CD14-positive monocyte (primary cell): Measurements from ENCODE around the gene FRMPD4. TPM values are rescaled to one million over a fixed set of nuclear protein-coding genes. Genes with fewer than 3 reads are reported as not detected.

Experiments
- DNase-seq, 3 donors: peaks; one replicate each; pipeline ENCODE4 v3.0.0-alpha.2; 2011 to 2022
- H2AFZ ChIP-seq: 2 replicates; pipeline ENCODE4 v1.6.0; 2012; ENCODE audit warnings: mild to moderate bottlenecking, low read depth, low read length, inconsistent platforms; ENCODE audit not compliant: insufficient read depth, poor library complexity, severe bottlenecking
- H3K27ac ChIP-seq, 2 donors: 1 replicate in 1 of 2; 2 replicates in 1 of 2; pipeline ENCODE4 v1.5.1; 2012 to 2013; ENCODE audit warnings: low read length in 2 of 2, control low read depth in 1 of 2, inconsistent platforms in 1 of 2, low read depth in 1 of 2, mild to moderate bottlenecking in 1 of 2
- H3K27me3 ChIP-seq, 2 donors: one replicate each; pipeline versions ENCODE4 v1.6.0 to v1.6.1; 2011 to 2013; ENCODE audit warnings: low read length in 2 of 2; ENCODE audit not compliant: control insufficient read depth in 2 of 2, insufficient read depth in 2 of 2
- H3K36me3 ChIP-seq, 2 donors: replicated peaks in 1 of 2; 1 replicate in 1 of 2; 2 replicates in 1 of 2; pipeline versions ENCODE4 v1.5.1 to v1.6.1; 2012 to 2013; ENCODE audit warnings: low read length in 2 of 2, control low read depth in 1 of 2, inconsistent platforms in 1 of 2, mild to moderate bottlenecking in 1 of 2; ENCODE audit not compliant: insufficient read depth in 2 of 2, control insufficient read depth in 1 of 2
- H3K4me1 ChIP-seq, 2 donors: 1 replicate in 1 of 2; 2 replicates in 1 of 2; pipeline versions ENCODE4 v1.5.1 to v1.6.1; 2012 to 2013; ENCODE audit warnings: low read length in 2 of 2, control low read depth in 1 of 2, inconsistent platforms in 1 of 2, mild to moderate bottlenecking in 1 of 2, moderate library complexity in 1 of 2; ENCODE audit not compliant: insufficient read depth in 2 of 2, control insufficient read depth in 1 of 2
- H3K4me2 ChIP-seq: replicated peaks from 2 replicates; pipeline ENCODE3; 2012; ENCODE audit warnings: low read length, moderate library complexity, mild to moderate bottlenecking; ENCODE audit not compliant: poor library complexity, severe bottlenecking; ENCODE audit errors: extremely low read depth
- H3K4me3 ChIP-seq, 3 experiments: fragments of 200-600 bp in 1 of 3; sonication (generic) in 1 of 3; replicated peaks in 1 of 3; 1 replicate in 2 of 3; 2 replicates in 1 of 3; pipeline ENCODE4 v1.5.1; 2011 to 2013; ENCODE audit warnings: low read length in 3 of 3, mild to moderate bottlenecking in 3 of 3, control low read depth in 2 of 3, low read depth in 2 of 3, inconsistent platforms in 1 of 3, moderate library complexity in 1 of 3
- H3K79me2 ChIP-seq: 2 replicates; pipeline ENCODE4 v1.6.0; 2012; ENCODE audit warnings: mild to moderate bottlenecking, control low read depth, inconsistent platforms, low read length, moderate library complexity; ENCODE audit not compliant: insufficient read depth
- H3K9ac ChIP-seq: 2 replicates; pipeline ENCODE4 v1.6.0; 2017; ENCODE audit warnings: low read length, mild to moderate bottlenecking; ENCODE audit not compliant: insufficient read depth, poor library complexity, severe bottlenecking
- H3K9me3 ChIP-seq, 2 donors: replicated peaks in 1 of 2; 1 replicate in 1 of 2; 2 replicates in 1 of 2; pipeline versions ENCODE4 v1.5.1 to v1.6.1; 2012 to 2013; ENCODE audit warnings: low read length in 2 of 2, control low read depth in 1 of 2; ENCODE audit not compliant: control insufficient read depth in 1 of 2, insufficient read depth in 1 of 2
- H4K20me1 ChIP-seq: 2 replicates; pipeline ENCODE4 v1.6.0; 2012; ENCODE audit warnings: mild to moderate bottlenecking, low read length, control low read depth, moderate library complexity; ENCODE audit not compliant: insufficient read depth
- H3K27ac Mint-ChIP-seq, 7 donors: one replicate each; pipeline ENCODE4 v1.8.0; 2020; ENCODE audit warnings: mild to moderate bottlenecking in 7 of 7, mixed read lengths in 7 of 7, moderate library complexity in 6 of 7, inconsistent platforms in 2 of 7
- H3K27me3 Mint-ChIP-seq, 3 donors: one replicate each; pipeline ENCODE4 v1.8.0; 2021 to 2022; ENCODE audit warnings: low read depth in 3 of 3, mild to moderate bottlenecking in 3 of 3, mixed read lengths in 3 of 3, moderate library complexity in 3 of 3, inconsistent platforms in 1 of 3
- H3K36me3 Mint-ChIP-seq, 2 donors: one replicate each; pipeline ENCODE4 v1.8.0; 2020; ENCODE audit warnings: mixed read lengths in 2 of 2, inconsistent platforms in 1 of 2, mild to moderate bottlenecking in 1 of 2
- H3K4me1 Mint-ChIP-seq: one replicate; pipeline ENCODE4 v1.8.0; 2020; ENCODE audit warnings: mild to moderate bottlenecking, mixed read lengths
- H3K4me3 Mint-ChIP-seq, 2 donors: one replicate each; pipeline ENCODE4 v1.8.0; 2020; ENCODE audit warnings: mild to moderate bottlenecking in 2 of 2, mixed read lengths in 2 of 2, moderate library complexity in 1 of 2
- H3K9me3 Mint-ChIP-seq, 7 donors: one replicate each; pipeline ENCODE4 v1.8.0; 2020 to 2022; ENCODE audit warnings: mixed read lengths in 7 of 7, mild to moderate bottlenecking in 6 of 7, moderate library complexity in 6 of 7, inconsistent platforms in 2 of 7
- WGBS: methylation state at CpG from one replicate; pipeline ENCODE4 v1.1.5; 2013; ENCODE audit warnings: missing lambda C conversion rate; ENCODE audit not compliant: insufficient coverage; 5-methylcytosine and 5-hydroxymethylcytosine counted together
- intact Hi-C, 2 donors: fragments of 100-400 bp; cut with micrococcal nuclease; formaldehyde crosslinking; loops; one replicate each; pipeline versions ENCODE4 v1.15.0 to v1.15.1; 2023
- polyA plus RNA-seq, 3 donors: library from polyadenylated mRNA; depleted of rRNA in 1 of 3; unstranded in 2 of 3; stranded (reverse) in 1 of 3; fragments of 300-500 nt in 2 of 3; fragments of >200 nt in 1 of 3; fragmentation: Illumina TruSeq in 2 of 3; gene quantifications; 1 replicate in 2 of 3; 2 replicates in 1 of 3; pipeline ENCODE4 v1.2.3, GENCODE V29; 2012 to 2021
- TF ChIP-seq, protein P1 (sequence below): fragments of 200-600 bp; IDR thresholded peaks from one replicate; pipeline ENCODE4 v1.8.0; 2022; ENCODE audit warnings: antibody characterized with exemption, mild to moderate bottlenecking

Gene FRMPD4
- polyA plus RNA-seq, 3 donors, result not detected

DNA sequence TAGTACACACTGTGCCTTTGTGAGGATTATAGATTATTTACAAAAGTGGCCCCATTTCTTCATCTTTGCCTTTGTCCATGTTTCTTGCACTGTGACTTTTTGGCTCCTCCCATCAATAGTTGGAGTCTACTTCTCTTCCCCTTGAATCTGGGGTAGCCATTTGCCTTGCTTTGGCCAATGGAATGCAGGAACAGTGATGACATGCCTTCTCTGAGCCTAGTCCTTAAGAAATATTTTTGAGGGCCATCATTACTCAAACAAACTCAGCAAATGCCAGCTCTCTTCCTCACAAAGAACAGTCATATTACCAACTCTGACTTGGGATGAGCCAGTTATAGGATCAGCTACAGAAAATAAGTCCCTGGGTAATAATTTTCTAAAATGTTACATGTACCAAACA lies 189.6 kb downstream of the FRMPD4 start:
- H3K27ac Mint-ChIP-seq, result no peak overlapping the region
- no peaks in the 10 kb centered on the region for H3K4me1 ChIP-seq
- H3K36me3 ChIP-seq, result no peaks in the 10 kb centered on the region

GRCh38 chrX:12329476-12329875 lies 191.2 kb downstream of the FRMPD4 start:
- H3K9me3 ChIP-seq, result no peaks in the 10 kb centered on the region
- Mint-ChIP-seq H3K9me3 (no peaks in the 10 kb centered on the region), H3K36me3 (no peaks in the 10 kb centered on the region), H3K27me3 (no peaks in the 10 kb centered on the region), H3K4me3 (no peak overlapping the region), H3K27ac (no peak overlapping the region), H3K4me1 (no peaks in the 10 kb centered on the region)
- H3K27me3 ChIP-seq, result no peaks in the 10 kb centered on the region
- no peaks in the 10 kb centered on the region for H3K36me3 ChIP-seq
- H3K9ac ChIP-seq, result no peak overlapping the region
- TF ChIP-seq, protein P1, sequence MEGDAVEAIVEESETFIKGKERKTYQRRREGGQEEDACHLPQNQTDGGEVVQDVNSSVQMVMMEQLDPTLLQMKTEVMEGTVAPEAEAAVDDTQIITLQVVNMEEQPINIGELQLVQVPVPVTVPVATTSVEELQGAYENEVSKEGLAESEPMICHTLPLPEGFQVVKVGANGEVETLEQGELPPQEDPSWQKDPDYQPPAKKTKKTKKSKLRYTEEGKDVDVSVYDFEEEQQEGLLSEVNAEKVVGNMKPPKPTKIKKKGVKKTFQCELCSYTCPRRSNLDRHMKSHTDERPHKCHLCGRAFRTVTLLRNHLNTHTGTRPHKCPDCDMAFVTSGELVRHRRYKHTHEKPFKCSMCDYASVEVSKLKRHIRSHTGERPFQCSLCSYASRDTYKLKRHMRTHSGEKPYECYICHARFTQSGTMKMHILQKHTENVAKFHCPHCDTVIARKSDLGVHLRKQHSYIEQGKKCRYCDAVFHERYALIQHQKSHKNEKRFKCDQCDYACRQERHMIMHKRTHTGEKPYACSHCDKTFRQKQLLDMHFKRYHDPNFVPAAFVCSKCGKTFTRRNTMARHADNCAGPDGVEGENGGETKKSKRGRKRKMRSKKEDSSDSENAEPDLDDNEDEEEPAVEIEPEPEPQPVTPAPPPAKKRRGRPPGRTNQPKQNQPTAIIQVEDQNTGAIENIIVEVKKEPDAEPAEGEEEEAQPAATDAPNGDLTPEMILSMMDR, result no peak
- H3K27ac ChIP-seq, result no peak overlapping the region
- H3K4me3 ChIP-seq, result no peak overlapping the region
- H4K20me1 ChIP-seq, result no peaks in the 10 kb centered on the region
- no peak overlapping the region for H2AFZ ChIP-seq
- no peaks in the 10 kb centered on the region for H3K79me2 ChIP-seq
- DNase-seq, result no peak
- WGBS, result no CpG with 5 or more reads among the region's 3 CpGs
- intact Hi-C loops, result no loop called here
- no peak overlapping the region for H3K4me2 ChIP-seq
- H3K4me1 ChIP-seq, result no peaks in the 10 kb centered on the region

More for the DNA sequence above, 189.6 kb downstream of the FRMPD4 start:
- H3K9me3 ChIP-seq, result no peaks in the 10 kb centered on the region
- Mint-ChIP-seq H3K27me3 (no peaks in the 10 kb centered on the region), H3K4me1 (no peaks in the 10 kb centered on the region), H3K9me3 (peaks cover 0 to 2% (median 0%) of the 10 kb centered on the region in 7 donors), H3K4me3 (no peak overlapping the region), H3K36me3 (no peaks in the 10 kb centered on the region)
- H3K9ac ChIP-seq, result no peak overlapping the region
- H3K4me3 ChIP-seq, result no peak overlapping the region
- no peaks in the 10 kb centered on the region for H4K20me1 ChIP-seq
- H3K27me3 ChIP-seq, result no peaks in the 10 kb centered on the region
- TF ChIP-seq, protein P1, result no peak
- H3K27ac ChIP-seq, result no peak overlapping the region
- intact Hi-C loops, result no loop called here
- H3K79me2 ChIP-seq, result no peaks in the 10 kb centered on the region
- DNase-seq, result no peak
- no peak overlapping the region for H2AFZ ChIP-seq
- H3K4me2 ChIP-seq, result no peak overlapping the region
